CD4-positive, alpha-beta T cell (primary cell): ENCODE results near the gene PTPRM. TPM values are rescaled to one million over a fixed set of nuclear protein-coding genes. Genes with fewer than 3 reads are reported as not detected.
A peak's percentile ranks its signal among the peaks of the same experiment; 100 is the strongest.

ENCODE experiments used
- ATAC-seq: fragments of 200-7000 bp; cut with Tn5 transposase; one replicate; pipeline ENCODE4 v1.10.0; 2022; ENCODE audit warnings: mild to moderate bottlenecking; ENCODE audit not compliant: poor library complexity
- CTCF ChIA-PET: fragments of 350-600 bp; sonication (Branson Sonifier 250); formaldehyde crosslinking; loops from one replicate; lab custom pipeline; 2021; ENCODE audit warnings: antibody characterized with exemption, inconsistent platforms; lab: Charles Lee
- POLR2A ChIA-PET: fragments of 350-600 bp; sonication (Branson Sonifier 250); formaldehyde crosslinking; loops from one replicate; lab custom pipeline; 2021; ENCODE audit warnings: antibody characterized with exemption, inconsistent platforms; lab: Charles Lee
- DNase-seq, 14 experiments: peaks; one replicate each; pipeline ENCODE4 v3.0.0-alpha.2; 2013 to 2020; ENCODE audit warnings: mixed read lengths in 2 of 14
- H3K27ac ChIP-seq, 2 donors: one replicate each; pipeline versions ENCODE4 v1.5.1 to v1.7.0; 2013; ENCODE audit warnings: low read length in 2 of 2, low read depth in 1 of 2, mild to moderate bottlenecking in 1 of 2
- H3K27me3 ChIP-seq, 2 experiments: 1 replicate in 1 of 2; 2 replicates in 1 of 2; pipeline versions ENCODE4 v1.6.1 to v1.7.0; 2013; ENCODE audit warnings: low read length in 2 of 2, control low read depth in 1 of 2, mild to moderate bottlenecking in 1 of 2, moderate library complexity in 1 of 2; ENCODE audit not compliant: insufficient read depth in 2 of 2, control insufficient read depth in 1 of 2
- H3K36me3 ChIP-seq: one replicate; pipeline ENCODE4 v1.6.1; 2013; ENCODE audit warnings: low read length, control low read depth; ENCODE audit not compliant: insufficient read depth
- H3K4me1 ChIP-seq: one replicate; pipeline ENCODE4 v1.6.1; 2013; ENCODE audit warnings: low read length, control low read depth; ENCODE audit not compliant: insufficient read depth
- H3K4me3 ChIP-seq: one replicate; pipeline ENCODE4 v1.5.1; 2013; ENCODE audit warnings: mild to moderate bottlenecking, low read length, moderate library complexity
- H3K9me3 ChIP-seq, 2 experiments: 1 replicate in 1 of 2; 2 replicates in 1 of 2; pipeline versions ENCODE4 v1.6.1 to v1.7.0; 2013; ENCODE audit warnings: low read length in 2 of 2, mild to moderate bottlenecking in 2 of 2, control low read depth in 1 of 2, moderate library complexity in 1 of 2; ENCODE audit not compliant: control insufficient read depth in 1 of 2, insufficient read depth in 1 of 2
- H3K27ac Mint-ChIP-seq: one replicate; pipeline ENCODE4 v1.8.0; 2020; ENCODE audit warnings: mixed read lengths
- H3K27me3 Mint-ChIP-seq: one replicate; pipeline ENCODE4 v1.8.0; 2021; ENCODE audit warnings: mixed read lengths
- H3K36me3 Mint-ChIP-seq: one replicate; pipeline ENCODE4 v1.8.0; 2021; ENCODE audit warnings: low read depth, mixed read lengths
- H3K4me1 Mint-ChIP-seq: one replicate; pipeline ENCODE4 v1.8.0; 2021; ENCODE audit warnings: low read depth, mixed read lengths
- H3K4me3 Mint-ChIP-seq: one replicate; pipeline ENCODE4 v1.8.0; 2020; ENCODE audit warnings: mild to moderate bottlenecking, mixed read lengths
- H3K9me3 Mint-ChIP-seq: one replicate; pipeline ENCODE4 v1.8.0; 2020; ENCODE audit warnings: mixed read lengths
- intact Hi-C, 2 experiments: fragments of 100-400 bp; cut with DNase I in 1 of 2; cut with micrococcal nuclease in 1 of 2; formaldehyde crosslinking; loops; one replicate each; pipeline versions ENCODE4 v1.15.1 to v1.9.0; 2023 to 2025; cut with DNase I, micrococcal nuclease
- total RNA-seq, 174 experiments: library from RNA in 2 of 174; stranded (reverse) in 2 of 174; gene quantifications; one replicate each; pipeline ENCODE4 v1.2.3 and lab custom pipeline; 2021 to 2026
- TF ChIP-seq, protein P1 (sequence below): fragments of 200-600 bp; IDR thresholded peaks from one replicate; pipeline ENCODE4 v1.8.0; 2022; ENCODE audit warnings: antibody characterized with exemption, mild to moderate bottlenecking

The PTPRM gene
- total RNA-seq, 2 experiments from 2014 or later = 21.7 to 21.9 TPM

DNA sequence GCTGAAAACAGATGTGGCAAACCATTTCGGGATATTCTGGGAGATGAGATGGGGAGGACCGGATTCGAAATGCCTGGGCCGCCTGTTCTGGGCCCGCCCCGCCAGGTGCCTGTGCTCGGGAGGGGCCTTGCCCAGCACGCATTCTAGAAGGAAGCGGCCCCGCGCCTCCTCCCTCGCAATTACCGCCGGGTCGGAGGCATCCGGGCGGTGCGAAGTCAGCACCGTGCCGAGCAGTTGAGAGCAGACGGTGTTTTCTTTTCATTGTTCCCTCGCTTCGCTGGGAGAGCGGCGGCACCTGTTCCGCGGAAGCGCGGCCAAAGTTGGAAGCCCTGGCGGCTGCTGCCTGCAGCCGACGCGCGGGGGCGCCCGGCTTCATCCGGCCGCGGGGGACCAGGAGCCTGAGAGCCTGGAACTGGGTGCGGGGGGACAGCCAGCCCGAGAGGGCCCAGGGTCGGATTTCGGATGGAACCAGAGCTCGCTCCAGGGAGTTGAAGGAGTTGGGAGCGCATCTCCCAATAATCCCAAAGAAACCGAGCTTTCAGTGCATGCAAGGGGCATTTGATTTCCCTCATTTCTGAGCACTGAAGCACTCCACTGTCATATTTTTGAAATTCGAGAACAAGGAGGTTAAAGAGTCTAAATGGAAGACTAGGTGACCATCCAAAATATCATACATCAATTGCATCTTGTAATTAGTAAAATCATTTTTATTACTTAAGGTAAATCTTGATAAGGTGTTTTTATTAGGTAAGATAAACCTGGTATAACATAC is 800.3 kb downstream of the PTPRM start:
- H3K4me3 ChIP-seq = peak overlapping the region; percentile 47
- POLR2A ChIA-PET = no interaction called here
- intact Hi-C loops = loop anchor here in 1 of 2 experiments (5.0 kb wide), 1 partner anchor 315 kb away; no protein-coding TSS in a partner anchor
- peak in 7 of 14 experiments; percentile 1 to 52 (median 13) for DNase-seq
- no peak overlapping the region for H3K27ac Mint-ChIP-seq
- H3K4me1 ChIP-seq = peaks cover 5% of the 10 kb centered on the region
- no peaks in the 10 kb centered on the region for H3K9me3 Mint-ChIP-seq
- H3K36me3 ChIP-seq = no peaks in the 10 kb centered on the region
- TF ChIP-seq, protein P1, sequence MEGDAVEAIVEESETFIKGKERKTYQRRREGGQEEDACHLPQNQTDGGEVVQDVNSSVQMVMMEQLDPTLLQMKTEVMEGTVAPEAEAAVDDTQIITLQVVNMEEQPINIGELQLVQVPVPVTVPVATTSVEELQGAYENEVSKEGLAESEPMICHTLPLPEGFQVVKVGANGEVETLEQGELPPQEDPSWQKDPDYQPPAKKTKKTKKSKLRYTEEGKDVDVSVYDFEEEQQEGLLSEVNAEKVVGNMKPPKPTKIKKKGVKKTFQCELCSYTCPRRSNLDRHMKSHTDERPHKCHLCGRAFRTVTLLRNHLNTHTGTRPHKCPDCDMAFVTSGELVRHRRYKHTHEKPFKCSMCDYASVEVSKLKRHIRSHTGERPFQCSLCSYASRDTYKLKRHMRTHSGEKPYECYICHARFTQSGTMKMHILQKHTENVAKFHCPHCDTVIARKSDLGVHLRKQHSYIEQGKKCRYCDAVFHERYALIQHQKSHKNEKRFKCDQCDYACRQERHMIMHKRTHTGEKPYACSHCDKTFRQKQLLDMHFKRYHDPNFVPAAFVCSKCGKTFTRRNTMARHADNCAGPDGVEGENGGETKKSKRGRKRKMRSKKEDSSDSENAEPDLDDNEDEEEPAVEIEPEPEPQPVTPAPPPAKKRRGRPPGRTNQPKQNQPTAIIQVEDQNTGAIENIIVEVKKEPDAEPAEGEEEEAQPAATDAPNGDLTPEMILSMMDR = peak; percentile 49
- H3K9me3 ChIP-seq = peaks cover 0 to 8% of the 10 kb centered on the region in 2 experiments
- H3K27me3 Mint-ChIP-seq = peaks cover 14% of the 10 kb centered on the region
- H3K4me3 Mint-ChIP-seq = peak overlapping the region; percentile 78
- ATAC-seq = peak; percentile 77
- CTCF ChIA-PET = no interaction called here
- H3K36me3 Mint-ChIP-seq = no peaks in the 10 kb centered on the region
- no peaks in the 10 kb centered on the region for H3K4me1 Mint-ChIP-seq
- H3K27ac ChIP-seq = no peak overlapping the region
- peaks cover 0 to 6% of the 10 kb centered on the region in 2 experiments for H3K27me3 ChIP-seq

DNA sequence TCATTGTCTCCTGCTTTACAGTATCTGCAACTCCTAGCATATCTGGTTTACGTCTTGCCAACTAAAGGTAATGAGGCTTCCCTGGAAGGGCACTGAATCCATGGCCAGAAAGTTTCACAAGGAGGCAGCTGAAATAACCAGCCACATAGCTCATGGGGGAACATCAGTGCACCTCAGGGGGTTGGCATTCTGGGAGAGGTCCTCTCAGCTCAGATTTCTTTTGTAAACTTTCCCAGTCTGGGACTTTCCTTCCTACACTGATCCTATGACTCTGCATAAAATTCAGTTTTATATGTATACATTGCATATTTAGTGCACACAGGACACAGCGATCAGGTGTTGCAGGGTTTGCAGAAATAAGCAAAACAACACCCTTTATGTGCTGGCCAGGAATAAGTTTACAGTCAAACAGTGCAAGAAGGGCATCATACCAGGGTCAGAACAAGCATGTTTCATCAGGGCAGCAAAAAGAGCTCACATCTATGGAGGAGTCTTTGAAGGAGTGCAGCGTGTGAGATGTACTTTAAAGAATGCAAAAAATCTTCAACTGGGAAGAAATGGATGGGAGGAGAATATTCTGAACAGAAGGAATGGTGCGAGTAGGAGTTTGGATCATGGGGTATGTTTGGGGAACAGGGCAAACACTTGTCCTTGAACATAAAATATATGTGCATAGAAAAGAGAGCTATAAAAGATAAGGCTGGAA is 801.5 kb downstream of the PTPRM start:
- Histone ChIP-seq H3K4me1 (peaks cover 5% of the 10 kb centered on the region), H3K36me3 (no peaks in the 10 kb centered on the region), H3K4me3 (no peak overlapping the region), H3K27ac (no peak overlapping the region), H3K9me3 (peaks cover 0 to 8% of the 10 kb centered on the region in 2 experiments), H3K27me3 (peaks cover 0 to 6% of the 10 kb centered on the region in 2 experiments)
- no peaks in the 10 kb centered on the region for H3K36me3 Mint-ChIP-seq
- ATAC-seq (no peak), DNase-seq (no peak)
- H3K4me3 Mint-ChIP-seq = no peak overlapping the region
- ChIA-PET CTCF (no interaction called here), POLR2A (no interaction called here)
- intact Hi-C loops = loop anchor here in 1 of 2 experiments (5.0 kb wide), 1 partner anchor 316 kb away; no protein-coding TSS in a partner anchor
- no peaks in the 10 kb centered on the region for H3K4me1 Mint-ChIP-seq
- peaks cover 14% of the 10 kb centered on the region for H3K27me3 Mint-ChIP-seq
- TF ChIP-seq, protein P1 = no peak
- H3K9me3 Mint-ChIP-seq = no peaks in the 10 kb centered on the region
- H3K27ac Mint-ChIP-seq = no peak overlapping the region

DNA sequence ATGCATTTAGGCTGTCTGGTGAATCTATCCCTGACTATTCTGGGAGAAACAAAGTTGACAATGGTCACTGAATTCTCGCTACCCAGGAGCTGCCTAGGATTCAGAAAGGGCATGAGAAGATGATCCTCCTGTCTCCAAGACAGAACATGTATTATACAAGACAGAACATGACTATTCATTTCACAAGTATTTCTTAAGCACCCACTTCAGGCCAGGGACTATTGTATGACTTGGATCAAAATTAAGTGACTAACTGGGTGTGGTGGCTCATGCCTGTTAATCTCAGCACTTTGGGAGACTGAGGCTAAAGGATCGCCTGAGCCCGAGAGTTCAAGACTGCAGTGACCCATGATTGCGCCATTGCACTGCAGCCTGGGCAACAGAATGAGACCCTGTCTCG is 806.4 kb downstream of the PTPRM start:
- no peak overlapping the region for H3K4me3 ChIP-seq

More for the DNA sequence above, 806.4 kb downstream of the PTPRM start:
- Histone ChIP-seq H3K4me1 (no peaks in the 10 kb centered on the region), H3K27ac (no peak overlapping the region), H3K9me3 (peaks cover 0 to 3% of the 10 kb centered on the region in 2 experiments), H3K36me3 (no peaks in the 10 kb centered on the region), H3K27me3 (no peaks in the 10 kb centered on the region)
- Mint-ChIP-seq H3K27ac (no peak overlapping the region), H3K4me3 (no peak overlapping the region), H3K36me3 (no peaks in the 10 kb centered on the region), H3K4me1 (no peaks in the 10 kb centered on the region), H3K9me3 (no peaks in the 10 kb centered on the region), H3K27me3 (peaks cover 8% of the 10 kb centered on the region)
- TF ChIP-seq, protein P1 = no peak
- intact Hi-C loops = no loop called here
- no peak for ATAC-seq
- CTCF ChIA-PET = no interaction called here
- POLR2A ChIA-PET = no interaction called here
- DNase-seq = no peak
